ENCODE measurements around the gene RGMA.

RGMA gene

DNA sequence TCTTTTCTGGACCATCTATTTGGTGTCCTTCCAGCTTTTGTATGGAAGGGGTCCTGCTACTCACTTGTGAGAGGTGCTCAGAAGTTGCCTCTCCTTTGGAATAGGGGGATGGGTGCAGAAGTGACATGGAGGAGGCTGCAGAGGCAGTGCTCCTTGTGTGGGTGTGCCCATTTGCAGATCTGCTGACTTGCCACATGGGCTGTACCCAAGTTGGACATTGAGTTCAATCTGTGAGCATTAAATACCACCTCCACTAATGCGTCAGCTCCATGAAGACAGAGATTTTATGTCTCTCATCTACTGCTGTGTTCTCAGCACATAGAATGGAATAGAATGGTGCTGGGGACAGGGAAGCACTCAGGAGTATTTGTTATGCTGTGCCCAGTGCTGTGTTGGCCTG is 76.2 kb downstream of the RGMA start:
- DNase-seq (ENCODE audit: low read depth) = no peak

DNA sequence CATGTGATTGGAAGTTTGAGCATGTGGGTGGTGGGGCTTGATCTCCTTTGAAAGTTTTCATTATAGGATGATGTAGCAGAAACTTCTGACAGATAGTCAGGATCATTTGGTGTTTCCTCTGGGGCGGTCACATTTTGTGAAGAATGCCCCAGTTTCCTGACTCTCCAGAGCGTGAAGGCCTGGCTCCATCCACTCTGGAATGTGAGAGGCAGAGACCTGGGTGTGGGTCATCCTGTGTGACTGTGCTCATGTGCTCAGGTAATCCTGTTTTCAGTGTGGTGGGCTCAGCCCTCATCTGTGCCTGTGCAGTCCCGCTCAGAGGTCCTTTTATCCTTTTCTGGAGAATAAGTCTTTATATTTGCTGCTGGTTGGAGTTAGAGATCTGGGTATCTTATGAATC is 81.0 kb downstream of the RGMA start:
- DNase-seq (ENCODE audit: low read depth) = no peak

DNA sequence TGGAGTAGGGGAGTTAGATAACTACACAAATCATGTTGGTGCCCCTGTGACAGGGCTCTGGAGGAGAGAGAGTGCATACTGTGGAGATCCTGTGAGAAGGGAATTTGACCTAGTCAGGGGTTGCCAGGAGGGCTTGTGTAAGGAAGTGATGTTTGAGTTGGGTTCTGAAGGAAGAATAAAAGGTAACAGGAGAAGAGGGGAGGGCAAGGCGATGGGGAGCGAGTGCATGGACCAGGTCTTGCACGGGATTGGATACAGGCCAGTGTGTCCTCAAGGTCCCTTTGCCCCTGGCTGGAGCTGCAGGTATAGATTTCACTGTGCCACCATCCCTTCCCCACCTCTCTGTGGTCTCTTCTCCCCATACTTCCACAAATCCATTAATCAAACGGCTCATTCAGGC is 83.9 kb downstream of the RGMA start:
- DNase-seq (ENCODE audit: low read depth) = no peak

DNA sequence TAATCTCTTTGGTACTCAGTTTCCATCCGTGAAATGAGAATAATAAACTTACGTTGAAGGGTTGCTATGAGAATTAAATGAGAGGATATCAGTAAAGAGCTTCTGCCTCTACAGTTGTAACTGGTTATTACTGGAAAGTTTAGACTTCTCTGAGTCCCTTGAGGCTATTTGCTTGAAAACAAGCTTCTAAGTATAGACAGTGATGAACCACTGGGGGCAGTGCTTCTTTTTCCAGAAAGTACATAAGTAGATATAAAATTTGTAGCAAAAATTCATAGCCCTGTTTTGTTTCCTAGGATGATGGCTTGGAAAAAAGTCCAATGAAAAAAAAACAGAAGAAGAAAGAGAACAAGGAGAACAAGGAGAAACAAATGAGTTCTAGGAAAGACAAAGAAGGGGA is 87.1 kb downstream of the RGMA start:
- no peak for DNase-seq (ENCODE audit: low read depth)

- DNase-seq (ENCODE audit: low read depth) = no peak
Observed at GRCh38 chr15:93001156-93001555, 87.9 kb downstream of the RGMA start.

DNA sequence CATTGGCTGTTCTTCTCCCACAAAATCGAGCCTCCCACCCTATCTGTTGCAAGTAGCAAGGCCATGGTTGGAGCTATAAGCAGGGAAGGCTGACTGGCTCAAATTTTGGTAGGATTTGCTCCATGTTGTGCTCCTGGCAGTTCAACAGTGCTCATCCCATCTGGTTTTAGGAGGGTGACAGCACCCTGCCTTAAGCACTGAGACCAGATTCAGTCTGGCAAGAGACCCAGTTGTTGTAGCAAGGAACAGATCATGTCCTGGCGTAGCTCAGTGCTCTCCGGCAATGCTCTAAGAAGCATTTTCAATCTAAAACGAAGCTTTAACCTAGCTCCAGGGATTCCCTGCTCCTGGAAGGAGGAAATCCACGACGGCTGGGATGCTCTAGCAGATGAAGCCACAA is 91.2 kb downstream of the RGMA start:
- DNase-seq (ENCODE audit: low read depth) = no peak

DNA sequence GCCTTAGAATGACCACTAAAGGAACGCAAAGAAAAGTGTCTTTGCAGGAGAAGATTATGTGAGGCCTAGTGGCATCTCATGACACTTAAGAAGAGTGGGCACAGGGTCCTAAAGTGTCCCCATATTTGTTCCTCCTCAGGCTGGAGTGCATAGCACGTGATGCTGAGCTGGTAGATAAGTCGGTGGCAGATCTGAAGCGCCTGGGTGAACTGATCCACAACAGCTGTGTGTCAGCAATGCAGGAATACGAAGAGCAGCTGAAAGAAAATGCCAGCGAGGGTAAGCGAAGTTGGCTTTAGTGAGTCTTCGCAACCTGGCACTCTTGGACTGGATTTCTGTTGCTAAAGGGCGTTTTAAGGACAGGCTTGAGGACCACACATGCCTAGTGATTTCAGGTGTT is 96.3 kb downstream of the RGMA start:
- DNase-seq (ENCODE audit: low read depth) = no peak

DNA sequence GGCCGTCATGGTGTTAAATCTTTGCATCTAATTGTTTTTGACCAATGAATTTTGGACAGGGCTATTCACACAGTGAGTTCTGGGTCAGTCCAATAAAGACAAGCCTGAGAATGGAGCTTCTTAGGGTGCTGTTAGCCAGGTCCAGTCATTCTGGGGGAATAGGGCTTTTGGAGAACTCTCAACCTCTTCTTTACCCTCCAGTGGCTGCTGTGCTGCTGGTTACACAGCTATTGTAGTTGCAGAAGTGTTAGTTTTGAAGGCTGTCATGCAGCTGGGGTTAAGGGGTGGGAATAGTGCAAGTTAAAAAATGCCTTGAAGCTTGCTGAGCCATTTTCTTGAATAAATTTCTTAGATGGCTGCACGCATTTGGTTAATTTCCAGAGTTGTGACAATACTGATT is 99.0 kb downstream of the RGMA start:
- DNase-seq (ENCODE audit: low read depth) = no peak

GRCh38 chr15:92989470-92989869 is 99.5 kb downstream of the RGMA start:
- no peak for DNase-seq (ENCODE audit: low read depth)

Measured in stimulated activated CD8-positive, alpha-beta memory T cell treated with anti-CD3 and anti-CD28 coated beads, Interleukin-4, amount 100 ng/mL, for 24 hours (primary cell).